DMS79 treated with DMSO at 0.1 percent for 48 hours (cell line): ENCODE data around the gene OR13D1.
"Not testable (repeated sequence)": the region's sequence is repeated elsewhere in the genome, so short reads cannot be mapped to it uniquely, and the experiment has no call there.

Experiments
- DNase-seq: peaks from one replicate; lab custom pipeline; 2025; lab: John Stamatoyannopoulos, UW

Gene OR13D1, protein sequence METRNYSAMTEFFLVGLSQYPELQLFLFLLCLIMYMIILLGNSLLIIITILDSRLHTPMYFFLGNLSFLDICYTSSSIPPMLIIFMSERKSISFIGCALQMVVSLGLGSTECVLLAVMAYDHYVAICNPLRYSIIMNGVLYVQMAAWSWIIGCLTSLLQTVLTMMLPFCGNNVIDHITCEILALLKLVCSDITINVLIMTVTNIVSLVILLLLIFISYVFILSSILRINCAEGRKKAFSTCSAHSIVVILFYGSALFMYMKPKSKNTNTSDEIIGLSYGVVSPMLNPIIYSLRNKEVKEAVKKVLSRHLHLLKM

GRCh38 chr9:104694218-104694617 is at the start of gene OR13D1:
TSS of gene OR13D1 (plus strand) at chr9:104694518. CDS start at chr9:104694518, 0 bp downstream.
- no peak for DNase-seq

DNA sequence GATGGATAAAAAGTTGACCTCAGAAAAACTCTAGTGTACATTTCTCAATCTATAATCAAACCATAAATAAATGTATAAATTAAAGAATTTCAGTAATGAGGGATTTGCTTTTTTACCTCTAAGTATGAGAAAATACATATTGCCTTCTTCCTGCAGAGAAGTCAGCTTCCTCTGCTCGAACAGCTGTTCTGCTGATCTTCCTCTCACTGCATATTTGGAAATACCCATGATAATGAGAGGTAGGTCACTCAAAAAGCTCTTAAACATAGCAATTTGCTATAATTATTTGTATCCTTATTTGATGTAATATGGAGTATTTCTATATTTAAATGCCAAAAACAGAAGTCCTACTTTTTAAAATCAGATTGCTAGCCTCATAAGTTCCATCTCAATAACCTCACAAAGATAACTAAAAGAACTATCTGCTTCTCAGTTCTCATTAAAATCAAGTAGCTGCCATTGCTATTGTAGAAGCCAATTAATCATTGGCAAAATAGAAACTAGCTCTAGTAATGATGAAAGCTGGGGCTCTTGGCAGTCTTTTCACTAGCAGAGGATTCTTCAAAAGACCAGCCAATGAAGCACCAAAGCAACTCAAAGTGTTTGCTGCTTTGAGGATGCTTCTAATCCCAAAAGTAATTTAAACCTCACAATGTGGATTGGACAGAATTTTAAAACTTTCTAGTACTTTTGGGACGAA is 35.7 kb upstream of the OR13D1 start:
- no peak for DNase-seq

DNA sequence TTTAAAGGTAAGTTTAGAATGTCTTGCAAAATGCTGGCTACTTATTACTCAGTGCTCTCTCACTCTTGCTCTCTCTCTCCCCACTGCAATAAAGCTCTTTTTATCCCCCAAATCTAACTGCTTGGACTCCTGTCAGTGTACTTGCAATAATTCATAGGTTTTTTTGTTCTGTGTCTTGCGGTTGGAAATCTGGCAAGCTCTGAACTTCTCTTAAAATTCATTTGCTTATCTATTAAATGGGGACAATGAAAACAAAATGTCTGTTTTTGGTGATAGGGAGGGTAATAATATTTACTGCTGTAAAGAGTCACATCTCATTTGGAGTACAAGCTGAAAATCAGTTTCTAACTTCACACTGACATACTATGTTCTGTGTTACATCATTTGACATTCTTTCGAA is 18.7 kb upstream of the OR13D1 start:
- no peak for DNase-seq

- DNase-seq: peak; percentile 5
Observed at GRCh38 chr9:104682642-104683041, 11.7 kb upstream of the OR13D1 start.

- DNase-seq: no peak
Observed at GRCh38 chr9:104686081-104686480, 8.2 kb upstream of the OR13D1 start.

GRCh38 chr9:104700306-104700705 is 6.0 kb downstream of the OR13D1 start:
- no peak for DNase-seq

GRCh38 chr9:104708737-104709136 is 14.4 kb downstream of the OR13D1 start:
- DNase-seq: not testable (repeated sequence)

- DNase-seq: no peak
Observed at GRCh38 chr9:104711604-104712003, 17.3 kb downstream of the OR13D1 start.

GRCh38 chr9:104725014-104725413 is 30.7 kb downstream of the OR13D1 start:
- DNase-seq: no peak

DNA sequence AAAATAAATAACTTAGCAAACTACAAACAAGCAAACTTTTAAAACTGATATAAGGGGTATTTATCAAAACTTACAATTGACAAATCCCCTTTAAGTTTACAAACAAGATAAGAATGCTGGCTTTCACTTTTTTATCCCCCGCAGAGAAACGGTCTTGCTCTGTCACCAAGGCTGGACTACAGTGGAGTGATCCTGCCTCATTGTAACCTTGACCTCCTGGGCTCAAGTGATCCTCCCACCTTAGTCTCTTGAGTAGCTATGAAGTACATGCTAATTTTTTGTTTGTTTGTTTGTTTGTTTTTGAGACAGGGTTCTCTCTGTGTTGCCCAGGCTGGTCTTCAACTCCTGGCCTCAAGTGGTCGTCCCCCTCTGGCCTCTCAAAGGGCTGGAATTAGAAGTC is 44.1 kb downstream of the OR13D1 start:
- DNase-seq: no peak

DNA sequence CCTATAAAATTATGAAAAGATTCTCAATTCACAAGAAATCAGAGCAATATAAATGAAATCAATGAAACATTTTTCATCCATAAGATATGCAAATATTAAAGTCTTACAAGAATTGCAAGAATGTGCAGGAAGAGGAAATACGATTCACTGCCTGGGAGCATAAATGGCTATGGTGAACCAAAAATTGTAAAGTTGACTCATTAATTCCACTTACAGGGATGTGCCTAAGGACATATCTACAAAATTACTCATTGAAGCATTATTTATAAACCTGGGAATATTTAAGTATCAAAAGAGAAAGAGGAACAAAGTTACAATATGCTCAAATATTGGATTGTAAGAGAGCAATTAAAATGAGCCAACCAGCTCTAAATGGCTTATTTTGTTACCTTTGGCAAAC is 46.3 kb downstream of the OR13D1 start:
- no peak for DNase-seq

- peak; percentile 44 for DNase-seq
Observed at GRCh38 chr9:104743376-104743985, 49.2 kb downstream of the OR13D1 start.
